ENCODE measurements around the gene MTO1.
"Not testable (repeated sequence)": the region's sequence is repeated elsewhere in the genome, so short reads cannot be mapped to it uniquely, and the experiment has no call there.

MTO1 gene, protein sequence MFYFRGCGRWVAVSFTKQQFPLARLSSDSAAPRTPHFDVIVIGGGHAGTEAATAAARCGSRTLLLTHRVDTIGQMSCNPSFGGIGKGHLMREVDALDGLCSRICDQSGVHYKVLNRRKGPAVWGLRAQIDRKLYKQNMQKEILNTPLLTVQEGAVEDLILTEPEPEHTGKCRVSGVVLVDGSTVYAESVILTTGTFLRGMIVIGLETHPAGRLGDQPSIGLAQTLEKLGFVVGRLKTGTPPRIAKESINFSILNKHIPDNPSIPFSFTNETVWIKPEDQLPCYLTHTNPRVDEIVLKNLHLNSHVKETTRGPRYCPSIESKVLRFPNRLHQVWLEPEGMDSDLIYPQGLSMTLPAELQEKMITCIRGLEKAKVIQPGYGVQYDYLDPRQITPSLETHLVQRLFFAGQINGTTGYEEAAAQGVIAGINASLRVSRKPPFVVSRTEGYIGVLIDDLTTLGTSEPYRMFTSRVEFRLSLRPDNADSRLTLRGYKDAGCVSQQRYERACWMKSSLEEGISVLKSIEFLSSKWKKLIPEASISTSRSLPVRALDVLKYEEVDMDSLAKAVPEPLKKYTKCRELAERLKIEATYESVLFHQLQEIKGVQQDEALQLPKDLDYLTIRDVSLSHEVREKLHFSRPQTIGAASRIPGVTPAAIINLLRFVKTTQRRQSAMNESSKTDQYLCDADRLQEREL

DNA sequence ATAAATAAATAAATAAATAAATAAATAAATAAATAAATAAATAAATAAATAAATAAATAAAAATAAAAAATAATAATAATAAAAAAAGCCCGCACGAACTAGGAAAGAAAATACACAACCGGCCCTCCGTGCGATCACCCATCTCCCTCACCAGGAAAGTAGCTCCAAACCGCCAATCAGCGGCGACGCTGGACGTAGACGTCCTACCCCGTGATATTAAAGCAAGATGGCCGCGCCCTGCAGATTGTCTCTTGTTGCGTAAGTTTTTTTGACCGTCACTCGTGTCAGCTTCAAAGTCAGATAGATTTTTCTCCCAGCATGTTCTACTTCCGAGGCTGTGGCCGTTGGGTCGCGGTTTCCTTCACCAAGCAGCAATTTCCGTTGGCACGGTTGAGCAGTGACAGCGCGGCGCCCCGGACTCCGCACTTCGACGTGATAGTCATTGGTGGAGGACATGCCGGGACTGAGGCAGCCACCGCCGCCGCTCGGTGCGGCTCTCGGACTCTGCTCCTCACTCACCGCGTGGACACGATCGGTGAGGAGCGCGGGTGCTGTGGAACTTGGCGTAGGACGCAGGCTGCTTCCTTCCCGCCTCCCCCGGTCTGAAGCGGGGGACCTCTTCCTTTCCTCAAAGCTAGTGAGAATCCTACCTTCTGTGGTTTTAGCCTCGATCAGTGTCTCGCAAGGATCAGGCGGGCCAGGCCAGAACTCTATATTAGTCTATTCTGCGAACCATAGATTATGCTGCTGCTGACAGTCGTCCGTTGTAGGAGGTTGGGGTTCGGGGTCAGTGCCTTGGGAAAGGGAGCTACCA is at the start of gene MTO1:
MTO1 (plus strand) TSS at position 201 of the 814 bp plus-strand sequence; CDS start at position 319, 118 bp downstream.
- DNase-seq (ENCODE audit: low spot score), result peak; percentile 92

DNA sequence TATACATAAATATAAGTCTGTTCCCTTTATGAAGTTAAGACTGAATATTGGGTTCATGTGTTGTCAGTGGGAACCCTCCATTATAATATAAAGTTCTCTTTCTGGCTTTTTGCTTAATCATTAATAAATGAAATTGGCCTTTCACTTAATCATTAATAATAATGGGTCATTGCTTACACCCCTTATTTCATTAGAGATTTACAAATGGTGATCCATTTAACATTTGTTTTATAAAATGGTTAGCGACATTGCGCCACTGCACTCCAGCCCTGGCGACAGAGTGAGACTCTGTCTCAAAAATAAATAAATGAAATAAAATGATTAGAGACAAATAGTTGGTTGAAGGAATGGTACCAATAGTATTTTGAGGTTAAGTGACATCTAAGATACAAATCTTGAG is 48.4 kb upstream of the MTO1 start:
- DNase-seq (ENCODE audit: low spot score), result no peak

DNA sequence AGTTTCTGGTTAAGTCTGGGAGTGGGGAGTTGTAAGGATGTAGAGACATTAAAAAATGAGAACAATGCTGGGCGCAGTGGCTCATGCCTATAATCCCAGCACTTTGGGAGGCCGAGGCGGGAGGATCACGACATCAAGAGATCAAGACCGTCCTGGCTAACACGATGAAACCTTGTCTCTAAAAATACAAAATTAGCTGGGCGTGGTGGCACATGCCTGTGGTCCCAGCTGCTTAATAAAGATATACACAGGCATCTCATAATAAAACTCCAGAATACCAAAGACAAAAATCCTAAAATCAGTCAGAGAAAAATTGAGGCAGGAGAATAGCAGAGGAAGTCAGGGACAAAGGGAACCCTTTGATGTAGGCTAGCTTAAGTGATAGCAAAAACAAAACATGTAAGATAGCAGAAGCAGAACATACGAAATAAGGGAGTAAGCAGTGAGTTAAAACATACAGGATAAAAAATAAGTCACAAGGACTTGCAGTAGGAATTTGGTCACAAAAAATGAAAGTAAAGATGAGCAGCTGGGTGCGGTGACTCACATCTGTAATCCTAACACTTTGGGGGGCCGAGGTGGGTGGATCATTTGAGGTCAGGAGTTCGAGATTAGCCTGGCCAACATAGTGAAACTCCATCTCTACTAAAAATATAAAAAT is 43.3 kb upstream of the MTO1 start:
- no peak for DNase-seq (ENCODE audit: low spot score)

DNA sequence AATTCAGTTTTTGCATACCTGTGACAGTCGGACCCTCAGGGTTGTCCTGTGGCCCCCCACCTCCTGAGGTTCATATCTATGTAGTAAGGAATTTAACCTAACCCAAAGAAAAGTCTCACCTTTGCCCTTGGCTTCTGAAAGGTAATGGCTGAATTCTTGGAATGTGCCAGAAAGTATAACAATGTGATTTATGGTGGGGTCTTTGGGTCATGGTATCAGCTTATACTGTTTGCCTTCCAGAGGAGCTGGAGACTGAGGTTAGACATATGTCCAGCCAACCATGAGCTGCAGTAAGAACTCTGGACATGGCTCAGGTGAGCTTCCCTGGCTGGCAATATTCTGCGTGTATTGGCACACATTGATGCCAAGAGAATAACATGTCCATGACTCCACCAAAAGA is 40.0 kb upstream of the MTO1 start:
- no peak for DNase-seq (ENCODE audit: low spot score)

DNA sequence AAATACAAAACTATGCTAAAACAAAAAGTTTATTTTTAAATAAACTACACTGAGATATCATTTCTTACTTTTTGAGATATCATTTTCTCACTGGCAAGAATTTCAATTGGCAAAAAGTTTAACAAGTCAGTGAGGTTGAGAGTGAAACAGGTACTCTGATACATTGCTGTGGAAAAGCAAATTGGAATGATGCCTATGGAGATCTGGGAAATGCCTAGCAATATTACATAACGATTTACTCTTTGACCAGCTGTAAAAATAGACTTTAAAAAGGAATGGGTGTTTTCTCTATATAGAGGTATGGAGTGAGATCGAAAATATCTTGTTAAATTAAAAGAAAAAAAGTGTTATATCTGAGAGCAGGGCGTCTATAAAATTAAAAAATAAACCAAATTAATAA is 26.3 kb upstream of the MTO1 start:
- no peak for DNase-seq (ENCODE audit: low spot score)

DNA sequence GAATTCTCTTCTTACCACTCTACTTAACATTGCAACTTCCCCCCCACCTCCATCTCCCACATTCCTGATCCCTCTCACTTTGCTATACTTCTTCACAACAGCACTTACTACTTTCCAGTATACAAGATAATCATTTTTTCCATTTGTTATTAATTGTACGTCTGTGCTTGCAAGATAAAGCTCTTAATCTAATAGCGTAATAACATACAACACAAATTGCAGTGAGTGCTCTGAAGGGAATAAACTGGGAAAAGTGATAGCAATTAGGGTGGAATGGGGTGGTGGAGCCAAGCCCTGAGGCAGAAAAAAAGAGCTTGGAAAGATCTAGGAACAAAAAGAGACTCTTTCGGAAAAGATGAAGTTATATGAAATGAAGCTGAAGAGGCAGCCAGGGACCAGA is 18.0 kb upstream of the MTO1 start:
- DNase-seq (ENCODE audit: low spot score), result no peak

DNA sequence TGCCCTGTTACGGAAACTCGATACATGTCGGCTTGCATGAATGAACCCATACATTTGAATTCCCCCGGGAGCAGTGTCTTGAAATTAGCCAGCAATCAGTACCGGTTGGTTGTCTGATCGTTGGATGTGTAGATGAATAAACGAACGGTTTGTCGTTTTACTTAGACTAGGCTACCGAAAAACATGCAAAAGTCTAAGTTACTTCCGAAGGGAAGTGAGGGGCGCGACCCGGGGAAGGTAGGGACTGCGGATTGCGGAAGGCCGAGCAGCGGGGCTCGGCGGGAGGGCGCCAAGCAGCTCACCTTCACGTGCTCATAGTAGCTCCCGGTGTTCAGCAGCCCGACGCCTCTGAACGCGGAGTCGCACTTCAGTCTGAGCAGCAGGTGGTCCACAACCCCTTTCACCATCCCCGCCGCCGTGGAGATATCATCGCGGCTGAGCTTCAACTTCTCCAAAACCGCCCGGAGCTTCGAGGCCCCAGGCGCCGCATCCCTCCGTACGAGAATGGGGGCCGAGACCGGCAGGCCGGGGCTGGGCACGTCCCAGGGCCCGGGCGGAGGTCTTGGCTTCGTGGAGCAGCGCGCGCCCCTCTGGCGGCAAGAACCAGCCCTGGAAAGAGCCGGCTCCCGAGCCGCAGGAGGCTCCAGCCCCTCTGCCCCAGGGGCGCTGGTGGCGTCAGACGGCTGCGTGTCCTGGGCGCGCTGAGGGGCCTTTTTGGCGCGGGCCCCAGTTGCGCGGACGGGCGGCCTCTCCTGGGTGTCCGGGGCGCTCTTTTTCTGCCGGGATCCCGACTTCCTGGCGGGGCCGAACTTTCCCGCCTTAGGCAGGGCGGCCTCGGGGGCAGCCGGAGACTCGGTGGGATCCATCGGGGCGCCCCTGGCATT is 10.1 kb upstream of the MTO1 start:
- peak; percentile 71 for DNase-seq (ENCODE audit: low spot score)

DNA sequence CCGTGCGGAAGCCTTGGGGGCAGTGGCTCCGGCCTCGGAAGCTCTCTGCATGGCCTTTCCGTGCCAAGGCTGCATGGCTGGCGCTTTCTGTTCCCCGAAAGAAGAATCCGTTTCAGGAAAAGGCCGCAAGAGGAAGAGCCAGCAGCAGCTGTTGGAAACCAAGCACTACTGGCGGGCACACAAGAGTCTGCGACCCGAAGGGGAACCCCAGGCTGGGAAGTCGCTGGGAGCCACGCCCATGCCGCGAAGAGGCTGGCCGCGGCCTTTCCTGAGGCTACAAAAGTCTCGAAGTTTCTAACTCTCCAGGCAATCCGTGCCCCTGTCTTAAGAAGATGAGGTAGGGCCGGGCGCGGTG is 9.5 kb upstream of the MTO1 start, which contains the start of gene CGAS:
CGAS (minus strand) TSS at position 191 of the 355 bp plus-strand sequence; CDS start at position 75, 116 bp downstream.
- peak; percentile 92 for DNase-seq (ENCODE audit: low spot score)

DNA sequence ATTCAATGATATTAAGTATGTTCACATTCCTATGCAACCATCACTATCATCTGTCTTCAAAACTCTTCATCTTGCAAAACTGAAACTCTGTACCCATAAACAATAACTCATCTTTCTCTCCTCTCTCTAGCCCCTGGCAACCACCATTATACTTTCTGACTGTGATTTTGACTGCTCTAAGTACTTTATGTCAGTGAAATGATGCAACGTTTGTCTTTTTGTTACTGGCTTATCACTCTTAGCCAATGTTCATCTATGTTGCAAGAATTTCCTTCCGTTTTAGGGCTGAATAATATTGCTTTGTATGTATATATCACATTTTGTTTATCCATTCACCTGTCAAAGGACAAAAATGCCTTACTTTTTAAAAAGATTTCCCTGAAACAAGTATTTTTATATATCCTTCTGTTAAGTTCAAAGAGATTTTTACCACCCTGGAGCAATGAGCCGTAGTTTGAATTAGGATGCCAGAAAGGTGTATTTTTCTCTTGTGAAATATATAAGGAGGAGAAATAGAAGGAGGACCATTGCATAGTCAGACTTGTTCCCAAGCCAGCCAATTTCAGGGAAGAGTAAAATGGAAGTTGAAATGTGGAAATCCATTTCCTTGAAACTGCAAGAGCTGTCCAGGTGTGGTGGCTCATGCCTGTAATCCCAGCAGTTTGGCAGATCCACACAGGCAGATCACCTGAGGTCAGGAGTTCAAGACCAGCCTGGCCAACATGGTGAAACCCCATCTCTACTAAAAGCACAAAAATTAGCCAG is 5.5 kb upstream of the MTO1 start:
- no peak for DNase-seq (ENCODE audit: low spot score)

DNA sequence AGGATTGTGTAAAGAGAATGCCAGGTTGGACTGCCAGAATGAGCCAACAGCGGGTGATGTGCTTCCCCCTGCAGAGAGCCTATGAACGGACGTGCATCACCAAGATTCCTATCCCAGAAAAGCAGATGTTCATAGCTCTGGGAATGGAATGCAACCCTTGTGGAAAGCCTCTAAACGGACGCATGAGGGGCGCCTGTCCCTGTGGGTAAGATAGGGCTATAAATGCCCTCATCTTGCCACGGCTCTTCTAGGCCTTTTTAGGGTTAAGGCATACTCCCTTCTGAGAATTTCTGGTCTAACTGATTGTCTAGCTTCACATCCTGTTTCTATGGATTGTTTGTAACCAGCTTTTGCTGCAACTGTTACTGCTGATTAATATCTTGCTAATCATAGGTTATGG is 2.1 kb upstream of the MTO1 start:
- not testable (repeated sequence) for DNase-seq (ENCODE audit: low spot score)

DNA sequence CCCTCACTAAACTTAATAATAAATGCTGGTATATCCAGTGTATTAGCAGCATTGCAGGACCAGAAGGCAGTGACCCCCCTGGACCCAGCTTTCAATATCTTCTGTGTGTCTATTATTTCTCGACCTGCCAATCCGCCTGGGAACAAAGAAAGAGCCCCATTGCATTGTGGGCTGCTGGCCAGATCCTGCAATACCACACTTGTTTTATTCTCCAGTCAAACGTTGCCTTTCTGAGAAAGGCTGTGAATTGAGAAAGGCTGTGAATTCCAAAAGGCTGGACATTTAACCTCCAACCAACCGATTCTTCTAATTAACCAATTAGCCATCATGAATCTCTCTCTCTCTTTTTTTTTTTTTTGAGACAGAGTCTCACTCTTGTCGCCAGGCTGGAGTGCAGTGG is 1.5 kb upstream of the MTO1 start:
- DNase-seq (ENCODE audit: low spot score), result no peak

DNA sequence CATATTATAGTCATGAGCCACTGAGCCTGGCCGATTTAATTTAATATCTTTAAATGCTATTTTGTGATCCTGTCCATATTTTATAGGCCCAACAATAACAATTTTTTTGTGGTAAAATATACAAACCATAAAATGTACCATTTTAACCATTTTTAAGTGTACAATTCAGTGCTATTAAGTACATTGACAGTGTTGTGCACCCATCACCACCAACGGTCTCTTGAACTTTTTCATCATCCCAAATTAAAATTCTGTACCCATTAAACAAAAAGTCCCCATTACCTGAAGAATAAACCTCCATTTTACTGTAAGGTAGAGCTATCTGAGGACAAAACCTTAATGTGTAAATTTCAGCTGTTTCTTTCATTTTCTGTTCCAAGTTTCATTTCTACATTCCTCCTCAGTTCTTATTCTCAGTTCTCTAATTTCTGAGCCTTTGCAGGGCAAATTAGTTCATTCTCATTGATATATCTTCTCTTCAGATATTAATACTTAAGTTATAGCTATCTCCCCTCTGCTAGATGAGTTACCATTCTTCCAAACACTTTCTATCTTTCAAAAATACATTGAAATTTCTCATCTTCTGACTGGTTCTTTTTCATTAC is 10.3 kb downstream of the MTO1 start:
- DNase-seq (ENCODE audit: low spot score), result no peak

DNA sequence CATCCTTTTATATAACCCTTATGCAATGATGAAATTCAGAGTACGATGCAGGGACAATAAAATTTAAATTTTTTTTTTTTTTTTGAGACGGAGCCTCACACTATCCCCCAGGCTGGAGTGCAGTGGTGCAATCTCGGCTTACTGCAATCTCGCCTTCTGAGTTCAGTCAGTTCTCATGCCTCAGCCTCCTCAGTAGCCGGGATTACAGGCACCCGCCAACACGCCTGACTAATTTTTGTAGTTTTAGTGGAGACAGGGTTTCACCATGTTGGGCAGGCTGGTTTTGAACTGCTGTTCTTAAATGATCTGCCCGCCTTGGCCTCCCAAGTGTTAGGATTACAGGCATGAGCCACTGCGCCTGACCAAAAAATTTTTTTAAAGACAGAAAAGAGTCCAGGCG is 15.2 kb downstream of the MTO1 start:
- no peak for DNase-seq (ENCODE audit: low spot score)

DNA sequence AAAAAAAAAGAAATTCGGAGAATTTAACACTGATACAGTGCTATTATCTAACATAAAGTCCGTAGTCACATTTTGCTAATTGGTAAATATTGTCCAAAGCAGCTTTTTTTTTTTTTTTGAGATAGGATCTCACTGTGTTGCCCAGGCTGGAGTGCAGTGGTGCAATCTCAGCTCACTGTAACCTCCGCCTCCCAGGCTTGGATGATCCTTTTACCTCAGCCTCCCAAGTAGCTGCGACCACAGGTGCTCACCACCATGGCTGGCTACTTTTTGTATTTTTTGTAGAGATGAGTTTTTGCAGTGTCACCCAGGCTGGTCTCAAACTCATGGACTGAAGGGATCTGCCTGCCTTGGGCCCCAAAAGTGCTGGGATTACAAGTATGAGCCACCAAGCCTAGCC is 15.9 kb downstream of the MTO1 start:
- no peak for DNase-seq (ENCODE audit: low spot score)

DNA sequence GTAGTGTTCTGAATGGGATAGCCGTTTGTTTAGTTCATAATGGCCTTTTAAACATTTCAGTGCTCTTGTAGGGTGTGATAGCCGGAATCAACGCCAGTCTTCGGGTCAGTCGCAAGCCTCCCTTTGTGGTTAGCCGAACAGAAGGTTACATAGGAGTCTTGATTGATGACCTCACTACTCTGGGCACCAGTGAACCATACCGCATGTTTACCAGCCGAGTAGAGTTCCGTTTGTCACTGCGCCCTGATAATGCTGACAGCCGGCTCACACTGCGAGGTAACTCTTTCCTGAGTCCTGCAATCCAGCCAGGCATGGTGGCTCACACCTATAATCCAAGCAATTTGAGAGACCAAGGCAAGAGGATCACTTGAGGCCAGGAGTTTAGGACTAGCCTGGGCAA is 20.4 kb downstream of the MTO1 start:
- no peak for DNase-seq (ENCODE audit: low spot score)

DNA sequence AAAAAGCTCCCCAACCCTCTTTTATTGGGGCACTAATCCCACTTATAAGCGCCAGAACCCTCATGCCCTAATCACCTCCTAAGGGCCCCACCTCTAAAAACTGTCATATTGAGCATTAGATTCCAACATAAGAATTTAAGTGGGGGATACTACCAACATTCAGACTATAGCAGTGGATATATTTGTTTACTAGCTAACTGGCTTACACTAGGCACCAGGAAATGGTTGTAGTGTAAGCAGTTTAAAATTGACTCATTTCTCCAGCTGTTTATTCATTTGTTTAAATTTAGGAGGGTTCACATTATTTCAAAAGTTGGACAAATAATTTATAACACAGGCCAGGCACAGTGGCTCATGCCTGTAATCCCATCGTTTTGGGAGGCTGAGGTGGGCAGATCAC is 22.9 kb downstream of the MTO1 start:
- DNase-seq (ENCODE audit: low spot score), result no peak

DNA sequence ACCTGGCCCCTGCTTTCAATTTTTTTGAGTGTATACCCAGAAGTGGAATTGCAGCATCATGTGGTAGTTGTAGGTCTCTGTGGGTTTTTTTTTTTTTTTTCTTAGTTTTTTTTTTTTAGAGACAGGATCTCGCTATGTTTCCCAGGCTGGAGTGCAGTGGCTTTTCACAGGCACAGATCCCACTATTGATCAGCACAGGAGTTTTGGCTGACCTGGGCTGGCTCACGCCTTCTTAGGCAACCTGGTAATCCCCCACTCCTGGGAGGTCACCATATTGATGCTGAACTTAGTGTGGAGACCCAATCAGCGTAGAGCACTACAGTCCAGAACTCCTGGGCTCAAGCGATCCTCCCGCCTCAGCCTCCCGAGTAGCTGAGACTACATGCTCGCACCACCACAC is 25.9 kb downstream of the MTO1 start:
- no peak for DNase-seq (ENCODE audit: low spot score)

DNA sequence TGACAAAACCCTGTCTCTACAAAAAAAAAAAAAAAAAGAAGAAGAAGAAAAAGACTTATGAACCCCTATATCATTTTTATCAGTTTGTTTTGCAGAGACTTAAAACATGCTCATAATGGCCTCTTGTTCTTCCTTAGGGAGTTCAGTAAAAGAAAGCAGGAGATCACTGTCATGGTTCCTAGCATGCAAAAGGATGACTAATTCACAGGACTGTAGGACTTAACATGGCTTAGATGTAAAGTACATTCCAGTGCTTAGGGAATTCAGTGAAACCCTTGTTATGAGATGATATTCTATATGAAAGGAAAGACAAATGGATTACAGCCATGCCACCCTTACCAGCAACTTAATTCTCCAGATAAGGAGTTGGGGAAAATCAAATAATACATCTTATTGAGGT is 29.8 kb downstream of the MTO1 start:
- DNase-seq (ENCODE audit: low spot score), result peak; percentile 17

DNA sequence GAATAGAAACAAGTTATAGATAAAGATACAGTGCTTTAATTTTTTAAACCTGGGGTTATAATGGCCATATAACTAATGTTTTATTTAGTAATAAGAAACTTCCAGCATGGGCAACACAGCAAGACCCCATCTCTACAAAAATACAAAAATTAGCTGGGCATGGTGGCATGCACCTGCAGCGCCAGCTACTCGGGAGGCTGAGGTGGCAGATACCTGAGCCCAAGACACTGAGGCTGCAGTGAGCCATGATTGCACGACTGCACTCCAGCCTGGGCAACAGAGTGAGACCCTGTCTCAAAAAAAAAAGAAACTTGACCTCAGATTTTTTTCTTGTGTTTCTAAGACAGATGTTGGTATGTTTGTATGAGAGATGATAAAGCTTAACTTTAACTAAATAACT is 36.4 kb downstream of the MTO1 start:
- no peak for DNase-seq (ENCODE audit: low spot score)

All from RKO (cell line).